Ovary (tissue), 9 donors: Measurements from ENCODE around the gene NRXN2. TPM values are rescaled to one million over a fixed set of nuclear protein-coding genes. Genes with fewer than 3 reads are reported as not detected.

Experiments
- DNase-seq, 5 donors: peaks; one replicate each; pipeline ENCODE4 v3.0.0-alpha.2; 2019 to 2020
- H3K27ac ChIP-seq, 2 donors: fragments of 200-600 bp; one replicate each; pipeline versions ENCODE4 v1.5.1 to v1.8.0; 2019 to 2022
- H3K27me3 ChIP-seq: fragments of 200-600 bp; one replicate; pipeline ENCODE4 v1.8.0; 2022
- H3K36me3 ChIP-seq: fragments of 200-600 bp; sonication (generic); one replicate; pipeline ENCODE4 v1.5.1; 2019
- H3K4me1 ChIP-seq: one replicate; pipeline ENCODE4 v1.8.1; 2013; ENCODE audit warnings: mild to moderate bottlenecking, moderate library complexity; ENCODE audit not compliant: insufficient read depth
- H3K4me3 ChIP-seq: fragments of 200-600 bp; sonication (generic); one replicate; pipeline ENCODE4 v1.5.1; 2017
- H3K9me3 ChIP-seq, 2 donors: fragments of 200-600 bp in 1 of 2; sonication (generic) in 1 of 2; one replicate each; pipeline versions ENCODE4 v1.5.1 to v1.8.1; 2013 to 2019; ENCODE audit warnings: mild to moderate bottlenecking in 1 of 2, moderate library complexity in 1 of 2
- EP300 ChIP-seq: sonication (generic); formaldehyde crosslinking; IDR thresholded peaks from one replicate; pipeline ENCODE4 v1.6.1; 2017; ENCODE audit warnings: antibody characterized with exemption
- POLR2A ChIP-seq: fragments of 450-650 bp; IDR thresholded peaks from one replicate; pipeline ENCODE4 v1.6.1; 2017; ENCODE audit warnings: antibody characterized with exemption, mild to moderate bottlenecking, moderate library complexity
- WGBS, 3 donors: extraction: QIAGEN DNeasy Blood & Tissue Kit in 1 of 3; methylation state at CpG; one replicate each; pipeline versions ENCODE4 v1.1.5 to v1.1.7; 2013 to 2017; 5-methylcytosine and 5-hydroxymethylcytosine counted together
- intact Hi-C, 4 donors: fragments of 100-400 bp; cut with DNase I; formaldehyde crosslinking; loops; one replicate each; pipeline versions ENCODE4 v1.11.0 to v1.15.1; 2022 to 2023
- polyA plus RNA-seq, 2 donors: library from polyadenylated mRNA; stranded (reverse); fragments of 200-250 nt in 1 of 2; fragments of 350-450 nt in 1 of 2; fragmentation: Illumina TruSeq in 1 of 2; extraction: RNeasy Lipid Tissue Mini Kit (QIAGEN cat#74804) in 1 of 2; gene quantifications; one replicate each; pipeline ENCODE4 v1.2.3, GENCODE V29; 2013 to 2014
- total RNA-seq, 7 donors: library from RNA; depleted of rRNA in 2 of 7; stranded (reverse); fragments of >200 nt in 2 of 7; fragmentation: NEBNext Ultra II Directional in 3 of 7; extraction: Animal tissue kit (Norgen Biotek cat#: 25700) in 3 of 7; gene quantifications; one replicate each; pipeline versions ENCODE4 v1.1.0 to v1.2.4, GENCODE V29; 2016 to 2023
- TF ChIP-seq, protein P1 (sequence below), 3 donors: fragments of 450-650 bp in 2 of 3; fragments of 200-600 bp in 1 of 3; IDR thresholded peaks; one replicate each; pipeline versions ENCODE4 v1.5.1 to v1.8.0; 2016 to 2022; ENCODE audit warnings: antibody characterized with exemption in 3 of 3, mild to moderate bottlenecking in 1 of 3
- donor health status: DM: no; HTN: no; CAD: no; lungs with moderate emphysema.
- donor health status: DM: no; HTN: no; CAD: no.
- donor health status: Bipolar disorder and iron deficiency.
- donor health status: DM: yes; HTN: yes; CAD: no.
- donor health status: DM: no; HTN: no; CAD: no.
- donor health status: DM: yes; HTN: yes; CAD: no.

The NRXN2 gene
- total and polyA plus RNA-seq, 9 donors = 6.4 to 64.1 (median 19.7) TPM

DNA sequence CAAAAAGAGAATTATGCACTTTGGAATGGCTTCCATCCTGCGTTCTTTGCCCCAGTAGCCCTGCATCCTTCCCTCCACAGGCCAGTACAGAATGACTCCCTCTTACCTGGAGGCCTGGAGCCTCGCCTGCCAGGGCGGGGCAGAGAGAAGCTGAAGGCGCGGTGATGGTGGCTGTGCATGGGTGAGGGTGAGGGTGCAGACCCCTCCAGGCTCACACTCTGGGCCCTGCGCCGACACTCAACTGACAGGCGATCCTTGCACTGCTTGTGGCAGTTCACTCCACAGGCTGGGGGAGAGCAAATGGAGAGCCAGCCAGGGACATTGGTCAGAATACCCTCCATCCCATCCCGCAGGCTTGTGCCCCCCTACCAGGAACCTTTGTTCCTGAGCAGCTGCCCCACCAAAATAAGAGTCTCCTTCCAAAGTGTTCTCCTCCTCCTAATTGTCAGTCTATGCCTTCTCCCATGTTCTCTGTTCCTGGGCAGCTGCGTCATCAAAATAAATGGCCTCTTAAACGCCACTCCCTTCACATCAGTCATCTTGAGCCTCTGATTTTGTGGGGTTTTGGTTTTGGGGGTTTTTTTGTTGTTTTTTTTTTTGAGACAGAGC, 5.9 kb upstream of the NRXN2 start:
- intact Hi-C loops = no loop called here
- WGBS, 3 donors = 92 to 95% (median 95%) methylated on average over 11 of the region's 11 CpGs
- H3K9me3 ChIP-seq = no peaks in the 10 kb centered on the region
- DNase-seq = peak in 2 of 5 donors; percentile 13 to 17
- no peaks in the 10 kb centered on the region for H3K27me3 ChIP-seq
- no peaks in the 10 kb centered on the region for H3K4me1 ChIP-seq
- no peak for TF ChIP-seq POLR2A
- TF ChIP-seq EP300 = no peak
- TF ChIP-seq, protein P1, sequence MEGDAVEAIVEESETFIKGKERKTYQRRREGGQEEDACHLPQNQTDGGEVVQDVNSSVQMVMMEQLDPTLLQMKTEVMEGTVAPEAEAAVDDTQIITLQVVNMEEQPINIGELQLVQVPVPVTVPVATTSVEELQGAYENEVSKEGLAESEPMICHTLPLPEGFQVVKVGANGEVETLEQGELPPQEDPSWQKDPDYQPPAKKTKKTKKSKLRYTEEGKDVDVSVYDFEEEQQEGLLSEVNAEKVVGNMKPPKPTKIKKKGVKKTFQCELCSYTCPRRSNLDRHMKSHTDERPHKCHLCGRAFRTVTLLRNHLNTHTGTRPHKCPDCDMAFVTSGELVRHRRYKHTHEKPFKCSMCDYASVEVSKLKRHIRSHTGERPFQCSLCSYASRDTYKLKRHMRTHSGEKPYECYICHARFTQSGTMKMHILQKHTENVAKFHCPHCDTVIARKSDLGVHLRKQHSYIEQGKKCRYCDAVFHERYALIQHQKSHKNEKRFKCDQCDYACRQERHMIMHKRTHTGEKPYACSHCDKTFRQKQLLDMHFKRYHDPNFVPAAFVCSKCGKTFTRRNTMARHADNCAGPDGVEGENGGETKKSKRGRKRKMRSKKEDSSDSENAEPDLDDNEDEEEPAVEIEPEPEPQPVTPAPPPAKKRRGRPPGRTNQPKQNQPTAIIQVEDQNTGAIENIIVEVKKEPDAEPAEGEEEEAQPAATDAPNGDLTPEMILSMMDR (IDR thresholded peaks at IDR 0.05) = no peak
- H3K27ac ChIP-seq = no peak overlapping the region
- H3K4me3 ChIP-seq = no peak overlapping the region
- H3K36me3 ChIP-seq = no peaks in the 10 kb centered on the region

DNA sequence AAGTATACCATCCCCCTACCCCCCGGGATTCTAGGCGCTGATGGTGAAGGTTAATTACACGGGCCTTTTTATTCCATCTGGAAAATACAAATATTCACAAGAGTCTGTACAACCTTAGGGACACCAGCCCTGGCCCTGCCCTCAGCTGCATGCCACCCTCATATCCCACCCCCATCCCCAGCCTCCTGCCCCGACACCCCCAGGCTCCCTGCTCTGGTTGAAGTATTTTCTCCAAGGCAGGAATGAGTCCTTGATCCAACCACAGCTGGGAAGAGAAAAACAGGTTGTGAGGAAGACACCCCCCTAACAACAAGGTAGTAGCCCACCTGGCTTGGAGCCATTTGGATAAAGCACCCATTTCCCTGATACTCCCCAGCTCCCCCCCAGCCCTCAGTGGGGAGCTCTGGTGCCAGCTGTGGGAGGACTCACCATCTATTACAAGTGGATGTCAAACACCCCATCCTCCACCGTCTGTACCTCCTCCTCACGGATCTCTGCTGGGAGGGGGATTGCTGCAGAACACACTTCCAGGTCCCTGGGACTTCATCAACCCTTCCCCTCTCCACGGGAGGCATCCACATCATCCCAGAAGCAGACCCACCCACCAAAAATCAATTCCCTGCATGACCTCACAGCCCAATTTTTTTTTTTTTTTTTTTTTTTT, 4.0 kb upstream of the NRXN2 start:
- Histone ChIP-seq H3K36me3 (no peaks in the 10 kb centered on the region), H3K4me1 (no peaks in the 10 kb centered on the region), H3K27ac (no peak overlapping the region), H3K27me3 (no peaks in the 10 kb centered on the region), H3K9me3 (no peaks in the 10 kb centered on the region), H3K4me3 (no peak overlapping the region)
- TF ChIP-seq POLR2A = no peak
- no peak for TF ChIP-seq EP300
- TF ChIP-seq, protein P1 (IDR thresholded peaks at IDR 0.05) = no peak
- WGBS, 3 donors = 59 to 70% (median 66%) methylated on average over 7 of the region's 7 CpGs
- intact Hi-C loops = no loop called here
- DNase-seq = peak in 1 of 5 donors; percentile 13

DNA sequence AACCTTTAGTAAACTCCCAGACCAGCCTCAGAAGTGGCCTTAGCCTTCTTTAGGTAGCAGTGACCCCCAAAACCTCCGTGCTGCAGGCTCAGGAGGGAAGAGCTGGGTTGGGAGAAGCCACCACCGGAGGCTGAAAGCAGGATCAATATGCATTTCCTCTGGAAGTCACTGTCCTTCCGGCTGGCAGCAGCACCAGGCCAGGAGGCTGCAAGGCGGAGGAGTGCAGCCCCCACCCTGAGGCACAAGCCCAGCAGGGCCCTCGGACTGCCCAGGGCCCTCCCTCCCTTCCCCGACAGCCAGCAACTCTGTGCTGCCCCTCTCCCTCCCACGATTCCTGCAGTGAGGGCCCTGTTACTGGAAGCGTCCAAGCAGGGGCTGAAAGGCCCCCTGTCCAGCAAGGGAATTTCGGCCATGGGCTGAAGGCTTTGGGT, 3.2 kb upstream of the NRXN2 start:
- WGBS, 3 donors = 37 to 51% (median 41%) methylated on average over 9 of the region's 9 CpGs
- Histone ChIP-seq H3K9me3 (no peaks in the 10 kb centered on the region), H3K4me3 (no peak overlapping the region), H3K4me1 (no peaks in the 10 kb centered on the region), H3K27me3 (no peaks in the 10 kb centered on the region), H3K27ac (no peak overlapping the region), H3K36me3 (no peaks in the 10 kb centered on the region)
- peak in 1 of 5 donors; percentile 22 for DNase-seq
- no peak for TF ChIP-seq POLR2A
- no peak for TF ChIP-seq EP300
- TF ChIP-seq, protein P1 (IDR thresholded peaks at IDR 0.05) = no peak
- intact Hi-C loops = no loop called here

DNA sequence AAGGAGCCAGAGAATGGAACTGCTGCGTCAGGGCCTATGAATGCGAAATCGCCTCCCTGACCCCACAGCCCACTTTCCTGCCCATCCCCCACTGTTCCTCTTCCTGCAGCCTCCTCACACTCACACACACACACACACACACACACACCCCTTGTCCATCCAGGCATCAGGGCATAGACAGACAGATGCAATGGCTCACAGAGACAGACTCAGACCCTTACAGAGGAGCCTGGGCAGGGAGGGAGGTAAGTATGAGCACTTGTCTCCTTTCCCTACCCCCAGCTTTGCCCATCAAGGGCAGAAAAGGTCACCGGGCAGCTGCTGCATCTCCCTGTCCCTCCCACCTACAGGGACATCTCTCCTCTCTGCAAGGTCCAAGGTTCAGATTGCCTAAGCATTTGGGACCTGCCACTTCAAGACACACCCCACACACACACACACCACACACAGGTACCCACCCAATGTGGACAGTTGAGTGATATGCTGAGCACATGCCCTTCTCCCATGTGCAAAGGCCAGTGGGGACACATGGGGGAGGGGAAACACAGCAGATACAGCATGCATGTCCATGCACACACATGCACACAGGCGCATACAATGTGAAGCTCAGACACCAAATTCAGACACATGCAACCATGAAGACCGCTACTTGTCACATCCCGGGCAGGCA, 2.0 kb upstream of the NRXN2 start:
- no peaks in the 10 kb centered on the region for H3K4me1 ChIP-seq
- intact Hi-C loops = loop anchor here in 1 of 4 donors (5.0 kb wide), 1 partner anchor 38 kb away; no protein-coding TSS in a partner anchor
- TF ChIP-seq POLR2A (no peak), EP300 (no peak)
- TF ChIP-seq, protein P1 (IDR thresholded peaks at IDR 0.05) = no peak
- H3K9me3 ChIP-seq = no peaks in the 10 kb centered on the region
- 76 to 85% (median 80%) methylated on average over 6 to 7 of the region's 7 CpGs for WGBS, 3 donors
- H3K27me3 ChIP-seq = no peaks in the 10 kb centered on the region
- peak in 1 of 5 donors; percentile 21 for DNase-seq
- no peak overlapping the region for H3K4me3 ChIP-seq
- no peak overlapping the region for H3K27ac ChIP-seq
- no peaks in the 10 kb centered on the region for H3K36me3 ChIP-seq
